ENCODE measurements around the gene CFAP20DC. TPM values are rescaled to one million over a fixed set of nuclear protein-coding genes. Genes with fewer than 3 reads are reported as not detected.

CFAP20DC gene
- total RNA-seq, 1 experiment from 2014 or later: 4.5 TPM

DNA sequence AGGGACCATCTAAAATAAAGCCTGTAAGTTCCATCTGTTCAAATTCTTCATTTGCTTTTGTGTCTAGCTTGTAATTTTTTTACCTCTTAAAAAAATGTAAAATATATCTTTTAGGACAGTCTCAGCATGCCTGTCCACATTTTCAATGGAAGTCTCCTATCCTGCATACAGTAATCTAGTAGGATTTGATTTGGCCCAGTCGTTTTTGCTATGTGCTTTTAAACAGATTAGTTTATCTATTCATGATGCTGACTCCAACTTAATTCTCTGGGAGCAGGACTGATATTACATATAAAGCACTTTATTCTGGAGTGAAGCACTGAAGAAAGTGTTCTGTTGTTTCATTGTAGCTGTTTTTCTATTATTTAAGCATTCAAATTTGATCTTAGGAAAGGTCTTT lies 38.9 kb upstream of the CFAP20DC start:
- Histone ChIP-seq H2BK20ac (ENCODE audit: low read depth, low read length, poor library complexity, severe bottlenecking) (no peak overlapping the region), H4K20me1 (ENCODE audit: control insufficient read depth, insufficient read depth, insufficient read length) (no peaks in the 10 kb centered on the region), H3K79me1 (ENCODE audit: insufficient read depth, low read depth, low read length, poor library complexity, severe bottlenecking) (no peaks in the 10 kb centered on the region), H3K23ac (ENCODE audit: insufficient read length, low read depth, low read length) (no peak overlapping the region), H2BK5ac (ENCODE audit: insufficient read length, low read length) (no peak overlapping the region), H2AK5ac (ENCODE audit: insufficient read length, low read length) (no peak overlapping the region), H4K8ac (replicated peaks; ENCODE audit: insufficient read length, low read depth, low read length) (no peak overlapping the region), H3K27ac (ENCODE audit: insufficient read length, low read depth, low read length) (no peak overlapping the region), H3K9ac (ENCODE audit: extremely low read depth, insufficient read length, low read length) (no peak overlapping the region), H3K9me3 (ENCODE audit: control insufficient read depth, low read depth, low read length) (no peaks in the 10 kb centered on the region), H3K27me3 (ENCODE audit: insufficient read depth, low read length) (no peaks in the 10 kb centered on the region), H3K23me2 (ENCODE audit: insufficient read length, low read depth, low read length, poor library complexity, severe bottlenecking) (no peaks in the 10 kb centered on the region), H2BK120ac (ENCODE audit: low read depth, low read length, poor library complexity, severe bottlenecking) (no peak overlapping the region), H4K91ac (ENCODE audit: insufficient read length, low read depth, low read length) (no peak overlapping the region), H3K18ac (ENCODE audit: insufficient read length, low read depth, low read length) (no peak overlapping the region), H2AFZ (ENCODE audit: low read length) (no peak overlapping the region), H2BK15ac (ENCODE audit: low read depth, low read length) (no peak overlapping the region), H3K79me2 (ENCODE audit: insufficient read depth, low read length) (no peaks in the 10 kb centered on the region), H4K5ac (ENCODE audit: insufficient read length, low read depth, low read length) (no peak overlapping the region), H3K14ac (ENCODE audit: insufficient read depth, low read length) (no peak overlapping the region), H3K4me2 (ENCODE audit: insufficient read depth, insufficient read length, low read length) (no peak overlapping the region), H3T11ph (ENCODE audit: low read length) (no peak overlapping the region), H2BK12ac (ENCODE audit: insufficient read length, low read depth, low read length) (no peak overlapping the region), H3K4me1 (ENCODE audit: insufficient read depth, low read length) (no peaks in the 10 kb centered on the region), H3K4ac (ENCODE audit: low read depth, low read length) (no peak overlapping the region), H3K56ac (ENCODE audit: insufficient read length, low read depth, low read length) (no peak overlapping the region)
- Mint-ChIP-seq H3K4me1 (peaks cover 0 to 4% of the 10 kb centered on the region in 2 experiments; a peak in 1 of 4 replicates), H3K27me3 (ENCODE audit: low read depth) (peaks cover 7% of the 10 kb centered on the region), H3K9me3 (no peaks in the 10 kb centered on the region), H3K4me3 (no peak overlapping the region), H3K36me3 (ENCODE audit: insufficient read depth in 1 of 3, low read depth in 3 of 3) (no peaks in the 10 kb centered on the region), H3K27ac (no peak overlapping the region)
- TF ChIP-seq, protein P1, sequence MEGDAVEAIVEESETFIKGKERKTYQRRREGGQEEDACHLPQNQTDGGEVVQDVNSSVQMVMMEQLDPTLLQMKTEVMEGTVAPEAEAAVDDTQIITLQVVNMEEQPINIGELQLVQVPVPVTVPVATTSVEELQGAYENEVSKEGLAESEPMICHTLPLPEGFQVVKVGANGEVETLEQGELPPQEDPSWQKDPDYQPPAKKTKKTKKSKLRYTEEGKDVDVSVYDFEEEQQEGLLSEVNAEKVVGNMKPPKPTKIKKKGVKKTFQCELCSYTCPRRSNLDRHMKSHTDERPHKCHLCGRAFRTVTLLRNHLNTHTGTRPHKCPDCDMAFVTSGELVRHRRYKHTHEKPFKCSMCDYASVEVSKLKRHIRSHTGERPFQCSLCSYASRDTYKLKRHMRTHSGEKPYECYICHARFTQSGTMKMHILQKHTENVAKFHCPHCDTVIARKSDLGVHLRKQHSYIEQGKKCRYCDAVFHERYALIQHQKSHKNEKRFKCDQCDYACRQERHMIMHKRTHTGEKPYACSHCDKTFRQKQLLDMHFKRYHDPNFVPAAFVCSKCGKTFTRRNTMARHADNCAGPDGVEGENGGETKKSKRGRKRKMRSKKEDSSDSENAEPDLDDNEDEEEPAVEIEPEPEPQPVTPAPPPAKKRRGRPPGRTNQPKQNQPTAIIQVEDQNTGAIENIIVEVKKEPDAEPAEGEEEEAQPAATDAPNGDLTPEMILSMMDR (conservative IDR thresholded peaks at IDR 0.05): no peak
- no peak for DNase-seq
- no CpG with 5 or more reads among the region's 1 CpG for WGBS (ENCODE audit: extremely low coverage, insufficient read length, low lambda C conversion rate)
